BE2C (cell line): ENCODE results near the gene PPARG.
A peak's percentile ranks its signal among the peaks of the same experiment; 100 is the strongest.

Source experiments
- DNase-seq: peaks from one replicate; pipeline ENCODE4 v3.0.0-alpha.2; 2020
- H3K27me3 ChIP-seq: fragments of 250-450 bp; sonication (Bioruptor Pico); 2 replicates; pipeline ENCODE4 v1.5.1; 2020; ENCODE audit warnings: mild to moderate bottlenecking
- H3K36me3 ChIP-seq: fragments of 250-450 bp; sonication (Bioruptor Pico); 2 replicates; pipeline ENCODE4 v1.5.1; 2020; ENCODE audit warnings: mild to moderate bottlenecking
- H3K4me1 ChIP-seq: fragments of 250-450 bp; sonication (Bioruptor Pico); 2 replicates; pipeline ENCODE4 v1.5.1; 2020
- H3K4me3 ChIP-seq: 2 replicates; pipeline ENCODE4 v1.5.1; 2011; ENCODE audit warnings: low read depth, low read length
- H3K9me3 ChIP-seq: fragments of 250-450 bp; sonication (Bioruptor Pico); 2 replicates; pipeline ENCODE4 v1.5.1; 2020
- CTCF ChIP-seq: IDR thresholded peaks from 2 replicates; pipeline ENCODE4 v1.5.1; 2012; ENCODE audit warnings: mild to moderate bottlenecking, low read depth, low read length

PPARG gene

GRCh38 chr3:12396471-12396870 lies 107.6 kb downstream of the PPARG start:
- Histone ChIP-seq H3K4me3 (no peak overlapping the region), H3K36me3 (no peaks in the 10 kb centered on the region), H3K9me3 (no peaks in the 10 kb centered on the region), H3K27me3 (no peaks in the 10 kb centered on the region), H3K4me1 (no peaks in the 10 kb centered on the region)
- TF ChIP-seq CTCF, result no peak
- DNase-seq, result no peak

GRCh38 chr3:12399226-12399625 lies 110.4 kb downstream of the PPARG start:
- no peaks in the 10 kb centered on the region for H3K36me3 ChIP-seq
- no peaks in the 10 kb centered on the region for H3K27me3 ChIP-seq
- no peaks in the 10 kb centered on the region for H3K4me1 ChIP-seq
- TF ChIP-seq CTCF, result no peak
- DNase-seq, result no peak
- H3K4me3 ChIP-seq, result no peak overlapping the region
- no peaks in the 10 kb centered on the region for H3K9me3 ChIP-seq

GRCh38 chr3:12400616-12401194 lies 111.8 kb downstream of the PPARG start:
- no peaks in the 10 kb centered on the region for H3K4me1 ChIP-seq
- no peaks in the 10 kb centered on the region for H3K27me3 ChIP-seq
- no peak for TF ChIP-seq CTCF
- no peak overlapping the region for H3K4me3 ChIP-seq
- DNase-seq, result no peak
- H3K9me3 ChIP-seq, result no peaks in the 10 kb centered on the region
- no peaks in the 10 kb centered on the region for H3K36me3 ChIP-seq

GRCh38 chr3:12401208-12401607 lies 112.3 kb downstream of the PPARG start:
- no peaks in the 10 kb centered on the region for H3K9me3 ChIP-seq
- H3K4me3 ChIP-seq, result no peak overlapping the region
- no peaks in the 10 kb centered on the region for H3K27me3 ChIP-seq
- H3K36me3 ChIP-seq, result no peaks in the 10 kb centered on the region
- TF ChIP-seq CTCF, result no peak
- no peak for DNase-seq
- H3K4me1 ChIP-seq, result no peaks in the 10 kb centered on the region

- Histone ChIP-seq H3K27me3 (no peaks in the 10 kb centered on the region), H3K4me1 (no peaks in the 10 kb centered on the region), H3K9me3 (no peaks in the 10 kb centered on the region), H3K4me3 (peak overlapping the region; percentile 23; the same call in 1 of the 2 replicates), H3K36me3 (no peaks in the 10 kb centered on the region)
- DNase-seq, result peak; percentile 20
- no peak for TF ChIP-seq CTCF
These were observed 116.8 kb downstream of the PPARG start for GRCh38 chr3:12405432-12406272.
